ENCODE results near the gene EGR2. TPM values are rescaled to one million over a fixed set of nuclear protein-coding genes. Genes with fewer than 3 reads are reported as not detected.

The EGR2 gene
- total RNA-seq, 1 donor from 2014 or later, result 9.4 TPM

- peak; percentile 99 for ATAC-seq (ENCODE audit: low read depth)
- Mint-ChIP-seq H3K4me1 (peaks cover 33% of the 10 kb centered on the region), H3K27ac (peak overlapping the region; percentile 76), H3K4me3 (peak overlapping the region; percentile 50), H3K9me3 (peaks cover 5% of the 10 kb centered on the region), H3K27me3 (no peaks in the 10 kb centered on the region), H3K36me3 (ENCODE audit: low read depth) (no peaks in the 10 kb centered on the region)
- intact Hi-C loops (cut with micrococcal nuclease), result loop anchor here (1.0 to 2.0 kb wide), 9 partner anchors 19 to 147 kb away; partner anchors contain the start of genes ADO and EGR2
- DNase-seq, result peak; percentile 40
- TF ChIP-seq CTCF (IDR thresholded peaks at IDR 0.05), result no peak
- POLR2A ChIA-PET, result interaction anchor here (0.6 to 2.1 kb wide), 16 partner anchors 23 to 877 kb away, joined by 3 to 17 read pairs (median 4); partner anchors contain the start of genes ADO and EGR2
- CTCF ChIA-PET, result interaction anchor here (0.7 to 1.7 kb wide), 10 partner anchors 19 to 183 kb away, joined by 3 to 10 read pairs (median 4); partner anchors contain the start of genes ADO and EGR2
Observed at GRCh38 chr10:62779487-62780248, 36.5 kb downstream of the EGR2 start.

GRCh38 chr10:62778125-62778524 lies 38.0 kb downstream of the EGR2 start:
- Mint-ChIP-seq H3K36me3 (ENCODE audit: low read depth) (no peaks in the 10 kb centered on the region), H3K27ac (no peak overlapping the region), H3K9me3 (no peaks in the 10 kb centered on the region), H3K27me3 (no peaks in the 10 kb centered on the region), H3K4me3 (no peak overlapping the region), H3K4me1 (peaks cover 33% of the 10 kb centered on the region)
- CTCF ChIA-PET, result no interaction called here
- POLR2A ChIA-PET, result no interaction called here
- ATAC-seq (ENCODE audit: low read depth), result no peak
- no peak for TF ChIP-seq CTCF (IDR thresholded peaks at IDR 0.05)
- DNase-seq, result no peak
- intact Hi-C loops (cut with micrococcal nuclease), result loop anchor here (2.0 kb wide), 4 partner anchors 17 to 97 kb away; no protein-coding TSS in a partner anchor

- ChIA-PET CTCF (no interaction called here), POLR2A (interaction anchor here (1.2 kb wide), 1 partner anchor 37 kb away, joined by 3 read pairs; no protein-coding TSS in a partner anchor)
- intact Hi-C loops (cut with micrococcal nuclease), result no loop called here
- Mint-ChIP-seq H3K4me3 (no peak overlapping the region), H3K27ac (no peak overlapping the region), H3K36me3 (ENCODE audit: low read depth) (no peaks in the 10 kb centered on the region), H3K9me3 (no peaks in the 10 kb centered on the region), H3K4me1 (peaks cover 14% of the 10 kb centered on the region), H3K27me3 (no peaks in the 10 kb centered on the region)
- ATAC-seq (ENCODE audit: low read depth) (no peak), DNase-seq (no peak)
- TF ChIP-seq CTCF (IDR thresholded peaks at IDR 0.05), result no peak
Observed at GRCh38 chr10:62772186-62772974, 43.8 kb downstream of the EGR2 start.

GRCh38 chr10:62769574-62770242 lies 46.5 kb downstream of the EGR2 start:
- Mint-ChIP-seq H3K27me3 (no peaks in the 10 kb centered on the region), H3K27ac (no peak overlapping the region), H3K4me1 (peaks cover 7% of the 10 kb centered on the region), H3K9me3 (no peaks in the 10 kb centered on the region), H3K36me3 (ENCODE audit: low read depth) (no peaks in the 10 kb centered on the region), H3K4me3 (no peak overlapping the region)
- POLR2A ChIA-PET, result interaction anchor here (0.7 kb wide), 1 partner anchor 84 kb away, joined by 3 read pairs; no protein-coding TSS in a partner anchor
- CTCF ChIA-PET, result no interaction called here
- DNase-seq, result no peak
- intact Hi-C loops (cut with micrococcal nuclease), result no loop called here
- TF ChIP-seq CTCF (IDR thresholded peaks at IDR 0.05), result no peak
- ATAC-seq (ENCODE audit: low read depth), result no peak
